Suprapubic skin (tissue), 4 donors: Measurements from ENCODE around the gene ENAH. TPM values are rescaled to one million over a fixed set of nuclear protein-coding genes. Genes with fewer than 3 reads are reported as not detected.

ENCODE experiments used
- DNase-seq, 2 donors: peaks; one replicate each; pipeline ENCODE4 v3.0.0-alpha.2; 2019; ENCODE audit warnings: low spot score in 2 of 2
- H3K27ac ChIP-seq: fragments of 200-600 bp; sonication (generic); one replicate; pipeline ENCODE4 v1.5.1; 2019
- H3K27me3 ChIP-seq: fragments of 200-600 bp; sonication (generic); one replicate; pipeline ENCODE4 v1.5.1; 2019
- H3K36me3 ChIP-seq: fragments of 200-600 bp; sonication (generic); one replicate; pipeline ENCODE4 v1.5.1; 2019
- H3K4me1 ChIP-seq: fragments of 200-600 bp; sonication (generic); one replicate; pipeline ENCODE4 v1.5.1; 2019
- H3K4me3 ChIP-seq: fragments of 200-600 bp; sonication (generic); one replicate; pipeline ENCODE4 v1.5.1; 2019; ENCODE audit warnings: mild to moderate bottlenecking
- H3K9me3 ChIP-seq: fragments of 200-600 bp; sonication (generic); one replicate; pipeline ENCODE4 v1.5.1; 2019
- EP300 ChIP-seq: sonication (generic); formaldehyde crosslinking; IDR thresholded peaks from one replicate; pipeline ENCODE4 v1.6.1; 2017; ENCODE audit warnings: antibody characterized with exemption
- POLR2A ChIP-seq, 2 donors: fragments of 450-650 bp; IDR thresholded peaks; one replicate each; pipeline ENCODE4 v1.6.1; 2017; ENCODE audit warnings: antibody characterized with exemption in 2 of 2, mild to moderate bottlenecking in 2 of 2, moderate library complexity in 2 of 2
- POLR2AphosphoS5 ChIP-seq, 3 donors: sonication (generic); formaldehyde crosslinking; IDR thresholded peaks; one replicate each; pipeline ENCODE4 v1.6.1; 2017; ENCODE audit warnings: antibody characterized with exemption in 3 of 3
- WGBS: methylation state at CpG from one replicate; pipeline ENCODE4 v1.1.5; 2018; 5-methylcytosine and 5-hydroxymethylcytosine counted together
- total RNA-seq, 4 donors: library from RNA; depleted of rRNA; stranded (reverse); fragments of >200 nt; gene quantifications; one replicate each; pipeline ENCODE4 v1.1.0, GENCODE V29; 2016
- TF ChIP-seq, protein P1 (sequence below), 2 donors: fragments of 200-600 bp in 1 of 2; fragments of 450-650 bp in 1 of 2; sonication (generic) in 1 of 2; IDR thresholded peaks; one replicate each; pipeline ENCODE4 v1.5.1; 2016 to 2019; ENCODE audit warnings: antibody characterized with exemption in 2 of 2, mild to moderate bottlenecking in 1 of 2, moderate library complexity in 1 of 2

Gene ENAH
- total RNA-seq, 4 donors from 2014 or later = 33.5 to 44.6 (median 41.8) TPM

DNA sequence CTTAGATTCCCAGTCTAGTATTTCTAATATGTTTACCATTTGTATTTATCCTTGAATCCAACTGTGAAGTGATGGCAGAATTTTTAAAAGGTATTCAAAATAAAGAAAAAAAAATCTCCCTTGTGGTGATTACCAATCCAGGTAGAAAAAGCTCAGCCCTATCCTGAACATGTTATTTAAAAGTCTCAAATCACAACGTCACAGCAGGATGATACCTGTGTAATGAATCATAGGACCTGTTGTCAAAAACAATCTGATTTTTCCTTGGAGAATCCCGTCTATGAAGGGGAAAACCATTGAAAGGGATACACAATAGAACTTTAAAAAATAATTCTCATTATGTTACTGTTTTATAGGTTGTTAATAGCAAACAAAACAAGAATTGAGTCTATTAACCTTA is 148.1 kb downstream of the ENAH start:
- Histone ChIP-seq H3K4me3 (no peak overlapping the region), H3K4me1 (peaks cover 16% of the 10 kb centered on the region), H3K36me3 (peaks cover 5% of the 10 kb centered on the region), H3K27ac (no peak overlapping the region), H3K9me3 (no peaks in the 10 kb centered on the region), H3K27me3 (no peaks in the 10 kb centered on the region)
- TF ChIP-seq POLR2A (IDR thresholded peaks at IDR 0.05) (no peak), EP300 (no peak), POLR2AphosphoS5 (IDR thresholded peaks at IDR 0.05) (no peak)
- TF ChIP-seq, protein P1, sequence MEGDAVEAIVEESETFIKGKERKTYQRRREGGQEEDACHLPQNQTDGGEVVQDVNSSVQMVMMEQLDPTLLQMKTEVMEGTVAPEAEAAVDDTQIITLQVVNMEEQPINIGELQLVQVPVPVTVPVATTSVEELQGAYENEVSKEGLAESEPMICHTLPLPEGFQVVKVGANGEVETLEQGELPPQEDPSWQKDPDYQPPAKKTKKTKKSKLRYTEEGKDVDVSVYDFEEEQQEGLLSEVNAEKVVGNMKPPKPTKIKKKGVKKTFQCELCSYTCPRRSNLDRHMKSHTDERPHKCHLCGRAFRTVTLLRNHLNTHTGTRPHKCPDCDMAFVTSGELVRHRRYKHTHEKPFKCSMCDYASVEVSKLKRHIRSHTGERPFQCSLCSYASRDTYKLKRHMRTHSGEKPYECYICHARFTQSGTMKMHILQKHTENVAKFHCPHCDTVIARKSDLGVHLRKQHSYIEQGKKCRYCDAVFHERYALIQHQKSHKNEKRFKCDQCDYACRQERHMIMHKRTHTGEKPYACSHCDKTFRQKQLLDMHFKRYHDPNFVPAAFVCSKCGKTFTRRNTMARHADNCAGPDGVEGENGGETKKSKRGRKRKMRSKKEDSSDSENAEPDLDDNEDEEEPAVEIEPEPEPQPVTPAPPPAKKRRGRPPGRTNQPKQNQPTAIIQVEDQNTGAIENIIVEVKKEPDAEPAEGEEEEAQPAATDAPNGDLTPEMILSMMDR (IDR thresholded peaks at IDR 0.05) = no peak
- WGBS = 68% methylated on average over 2 of the region's 2 CpGs
- no peak for DNase-seq

DNA sequence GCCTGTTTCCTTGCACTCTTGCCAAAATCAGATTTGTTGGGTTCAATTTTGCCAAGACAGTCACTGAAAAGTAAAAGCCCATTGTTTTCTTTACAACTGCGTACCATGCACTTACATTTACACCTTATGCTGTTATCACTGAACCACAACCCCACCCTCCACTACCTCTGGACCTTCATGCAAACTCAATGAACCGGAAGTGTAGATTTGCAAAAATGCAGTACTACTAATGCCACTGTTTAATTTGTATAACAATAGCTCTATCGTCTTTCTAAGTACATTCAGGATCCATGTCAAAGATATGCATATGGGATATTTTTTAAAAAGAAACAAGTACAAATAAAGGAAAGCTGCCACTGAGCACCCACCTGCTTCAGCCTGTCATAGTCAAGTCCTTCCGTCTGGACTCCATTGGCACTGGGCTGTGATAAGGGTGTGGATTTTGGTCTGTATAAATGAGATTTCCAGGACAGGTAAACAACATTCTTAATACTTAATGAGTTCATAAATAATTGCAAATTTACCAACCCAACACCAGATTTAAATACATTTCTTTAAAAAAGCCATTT is 152.2 kb downstream of the ENAH start:
- TF ChIP-seq, protein P1 (IDR thresholded peaks at IDR 0.05) = no peak
- TF ChIP-seq POLR2A (IDR thresholded peaks at IDR 0.05) (no peak), EP300 (no peak), POLR2AphosphoS5 (IDR thresholded peaks at IDR 0.05) (no peak)
- H3K27ac ChIP-seq = no peak overlapping the region
- peaks cover 15% of the 10 kb centered on the region for H3K36me3 ChIP-seq
- DNase-seq = no peak
- H3K9me3 ChIP-seq = no peaks in the 10 kb centered on the region
- H3K4me3 ChIP-seq = no peak overlapping the region
- no peaks in the 10 kb centered on the region for H3K4me1 ChIP-seq
- 82% methylated on average over 4 of the region's 4 CpGs for WGBS
- no peaks in the 10 kb centered on the region for H3K27me3 ChIP-seq

DNA sequence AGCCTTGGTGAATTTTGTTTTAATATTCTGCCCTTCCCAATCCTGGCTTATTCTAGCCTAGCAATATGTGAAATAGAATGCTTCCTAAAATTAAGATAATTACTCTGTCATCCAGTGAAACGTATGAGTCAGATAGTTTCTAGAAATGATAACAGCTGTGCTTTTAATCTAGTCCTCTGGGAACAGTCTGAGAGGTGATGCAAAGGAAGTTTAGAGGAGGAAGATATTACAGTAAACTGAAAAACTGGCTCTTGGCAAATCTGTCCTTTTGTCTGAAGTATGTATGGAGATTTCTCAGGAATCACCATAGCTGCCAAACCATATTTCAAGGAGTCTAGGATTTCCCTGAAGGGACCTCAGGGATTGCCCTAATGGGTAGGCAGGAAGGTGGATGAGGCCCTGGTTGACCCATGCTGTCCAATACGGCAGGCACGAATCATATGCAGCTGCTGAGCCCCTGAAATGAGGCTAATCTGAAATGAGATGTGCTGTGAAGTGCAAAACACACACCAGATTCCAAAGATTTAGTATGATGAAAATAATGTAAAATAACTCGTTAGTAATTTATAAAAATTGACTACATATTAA is 154.3 kb downstream of the ENAH start:
- Histone ChIP-seq H3K4me3 (no peak overlapping the region), H3K9me3 (no peaks in the 10 kb centered on the region), H3K27ac (no peak overlapping the region), H3K36me3 (peaks cover 15% of the 10 kb centered on the region), H3K27me3 (no peaks in the 10 kb centered on the region), H3K4me1 (no peaks in the 10 kb centered on the region)
- DNase-seq = no peak
- TF ChIP-seq, protein P1 (IDR thresholded peaks at IDR 0.05) = no peak
- TF ChIP-seq POLR2A (IDR thresholded peaks at IDR 0.05) (no peak), EP300 (no peak), POLR2AphosphoS5 (IDR thresholded peaks at IDR 0.05) (no peak)
- 70% methylated on average over 4 of the region's 4 CpGs for WGBS

DNA sequence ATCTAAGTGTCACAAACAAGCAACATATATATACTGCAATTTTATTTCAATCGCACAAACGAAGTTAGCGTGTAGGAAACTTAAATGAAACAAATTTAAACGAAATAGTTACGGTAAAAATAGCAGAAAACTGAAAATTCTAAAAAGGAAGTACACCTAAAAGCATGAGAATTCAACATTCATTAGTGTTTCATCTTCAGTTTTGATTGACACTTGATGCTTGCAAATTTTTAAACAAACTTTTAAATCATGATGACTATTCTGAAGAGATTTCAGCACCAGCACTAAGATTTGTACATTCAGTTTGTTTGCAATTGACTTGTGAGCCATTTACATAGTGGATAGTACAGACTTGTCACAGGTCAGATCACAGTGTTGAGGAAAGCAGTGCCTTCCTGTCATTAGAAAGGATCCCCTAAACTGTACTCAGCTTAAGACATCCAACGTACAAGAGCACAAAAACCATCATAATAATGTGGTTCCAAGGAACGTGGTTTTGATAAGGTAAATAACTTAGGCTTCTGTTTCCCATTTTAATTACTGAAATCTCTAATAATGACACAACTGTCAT is 158.0 kb downstream of the ENAH start:
- 83% methylated on average over 7 of the region's 7 CpGs for WGBS

More for the DNA sequence above, 158.0 kb downstream of the ENAH start:
- Histone ChIP-seq H3K4me3 (no peak overlapping the region), H3K4me1 (no peaks in the 10 kb centered on the region), H3K27ac (no peak overlapping the region), H3K27me3 (no peaks in the 10 kb centered on the region), H3K36me3 (peaks cover 14% of the 10 kb centered on the region), H3K9me3 (no peaks in the 10 kb centered on the region)
- TF ChIP-seq, protein P1 (IDR thresholded peaks at IDR 0.05) = no peak
- no peak for TF ChIP-seq POLR2A (IDR thresholded peaks at IDR 0.05)
- no peak for TF ChIP-seq POLR2AphosphoS5 (IDR thresholded peaks at IDR 0.05)
- TF ChIP-seq EP300 = no peak
- DNase-seq = no peak
